Adrenal gland (tissue), 5 donors: ENCODE data around the gene DNAJB7.

ENCODE experiments used
- POLR2A ChIP-seq, 2 donors: fragments of 450-650 bp; IDR thresholded peaks; one replicate each; pipeline ENCODE4 v1.6.1; 2017; ENCODE audit warnings: antibody characterized with exemption in 2 of 2, mild to moderate bottlenecking in 2 of 2, moderate library complexity in 1 of 2
- TF ChIP-seq, protein P1 (sequence below), 6 experiments: fragments of 450-650 bp in 4 of 6; fragments of 200-600 bp in 2 of 6; sonication (generic) in 1 of 6; IDR thresholded peaks; 1 replicate in 5 of 6; 2 replicates in 1 of 6; pipeline versions ENCODE4 v1.5.1 to v1.8.0; 2016 to 2021; ENCODE audit warnings: antibody characterized with exemption in 6 of 6, mild to moderate bottlenecking in 2 of 6, moderate library complexity in 1 of 6
- donor health status: DM: no; HTN: no; CAD: no.

DNA sequence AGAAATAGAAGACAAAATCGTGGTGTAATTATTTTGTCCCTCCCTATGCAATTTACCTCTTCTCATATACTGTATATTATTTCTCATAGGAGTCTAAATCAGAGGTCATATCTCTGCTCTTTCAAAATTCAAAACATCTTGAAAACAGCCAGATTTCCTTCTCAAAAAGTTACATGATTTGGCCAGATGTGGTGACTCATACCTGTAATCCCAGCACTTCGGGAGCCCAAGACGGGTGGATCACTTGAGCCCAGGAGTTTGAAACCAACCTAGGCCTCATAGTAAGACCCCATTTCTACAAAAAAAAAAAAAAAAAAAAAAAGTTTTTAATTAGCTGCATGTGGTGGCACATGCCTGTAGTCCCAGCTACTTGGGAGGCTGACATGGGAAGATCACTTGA is 29.0 kb upstream of the DNAJB7 start:
- TF ChIP-seq, protein P1, sequence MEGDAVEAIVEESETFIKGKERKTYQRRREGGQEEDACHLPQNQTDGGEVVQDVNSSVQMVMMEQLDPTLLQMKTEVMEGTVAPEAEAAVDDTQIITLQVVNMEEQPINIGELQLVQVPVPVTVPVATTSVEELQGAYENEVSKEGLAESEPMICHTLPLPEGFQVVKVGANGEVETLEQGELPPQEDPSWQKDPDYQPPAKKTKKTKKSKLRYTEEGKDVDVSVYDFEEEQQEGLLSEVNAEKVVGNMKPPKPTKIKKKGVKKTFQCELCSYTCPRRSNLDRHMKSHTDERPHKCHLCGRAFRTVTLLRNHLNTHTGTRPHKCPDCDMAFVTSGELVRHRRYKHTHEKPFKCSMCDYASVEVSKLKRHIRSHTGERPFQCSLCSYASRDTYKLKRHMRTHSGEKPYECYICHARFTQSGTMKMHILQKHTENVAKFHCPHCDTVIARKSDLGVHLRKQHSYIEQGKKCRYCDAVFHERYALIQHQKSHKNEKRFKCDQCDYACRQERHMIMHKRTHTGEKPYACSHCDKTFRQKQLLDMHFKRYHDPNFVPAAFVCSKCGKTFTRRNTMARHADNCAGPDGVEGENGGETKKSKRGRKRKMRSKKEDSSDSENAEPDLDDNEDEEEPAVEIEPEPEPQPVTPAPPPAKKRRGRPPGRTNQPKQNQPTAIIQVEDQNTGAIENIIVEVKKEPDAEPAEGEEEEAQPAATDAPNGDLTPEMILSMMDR (IDR thresholded peaks at IDR 0.05), result no peak
- TF ChIP-seq POLR2A (IDR thresholded peaks at IDR 0.05), result no peak
